ENCODE data around the gene PRKCE. TPM values are rescaled to one million over a fixed set of nuclear protein-coding genes. Genes with fewer than 3 reads are reported as not detected.

The PRKCE gene
- total RNA-seq, 1 experiment from 2014 or later, result 1.3 TPM

DNA sequence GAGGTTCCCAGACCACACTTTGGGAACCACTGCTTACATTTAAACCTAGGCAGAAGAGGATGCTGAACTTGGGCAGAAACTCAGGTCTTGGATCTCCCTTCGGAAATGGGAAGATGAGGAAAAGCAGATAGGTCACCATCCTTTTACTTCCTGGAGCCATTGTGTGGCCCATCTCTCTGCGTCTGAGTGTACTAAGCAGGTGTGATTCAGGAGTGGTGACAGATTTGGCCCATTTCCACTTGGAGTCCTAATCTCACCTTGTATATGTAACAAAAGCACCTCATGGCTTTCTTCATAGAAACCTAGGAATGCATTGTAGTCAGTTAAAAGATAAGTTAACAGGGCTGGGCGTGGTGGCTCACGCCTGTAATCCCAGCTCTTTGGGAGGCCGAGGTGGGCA is 71.0 kb downstream of the PRKCE start:
- H2AK5ac ChIP-seq (ENCODE audit: insufficient read length, low read length), result no peak overlapping the region
- WGBS (ENCODE audit: extremely low coverage, insufficient read length, low lambda C conversion rate), result no CpG with 5 or more reads among the region's 5 CpGs
- H4K91ac ChIP-seq (ENCODE audit: insufficient read length, low read depth, low read length), result no peak overlapping the region
- no peak overlapping the region for H2BK15ac ChIP-seq (ENCODE audit: low read depth, low read length)
- no peak overlapping the region for H2BK5ac ChIP-seq (ENCODE audit: insufficient read length, low read length)
- no peak overlapping the region for H3K56ac ChIP-seq (ENCODE audit: insufficient read length, low read depth, low read length)
- H3K27me3 ChIP-seq (ENCODE audit: insufficient read depth, low read length), result no peaks in the 10 kb centered on the region
- Mint-ChIP-seq H3K27ac (no peak overlapping the region), H3K36me3 (ENCODE audit: insufficient read depth in 1 of 3, low read depth in 3 of 3) (no peaks in the 10 kb centered on the region), H3K4me3 (no peak overlapping the region), H3K9me3 (no peaks in the 10 kb centered on the region), H3K4me1 (peaks cover 13 to 15% of the 10 kb centered on the region in 2 experiments), H3K27me3 (ENCODE audit: low read depth) (no peaks in the 10 kb centered on the region; the same call in 1 of the 2 replicates)
- H2BK20ac ChIP-seq (ENCODE audit: low read depth, low read length, poor library complexity, severe bottlenecking), result no peak overlapping the region
- no peak overlapping the region for H2BK120ac ChIP-seq (ENCODE audit: low read depth, low read length, poor library complexity, severe bottlenecking)
- no peak overlapping the region for H3K18ac ChIP-seq (ENCODE audit: insufficient read length, low read depth, low read length)
- no peak overlapping the region for H3K23ac ChIP-seq (ENCODE audit: insufficient read length, low read depth, low read length)
- DNase-seq, result no peak
- TF ChIP-seq, protein P1, sequence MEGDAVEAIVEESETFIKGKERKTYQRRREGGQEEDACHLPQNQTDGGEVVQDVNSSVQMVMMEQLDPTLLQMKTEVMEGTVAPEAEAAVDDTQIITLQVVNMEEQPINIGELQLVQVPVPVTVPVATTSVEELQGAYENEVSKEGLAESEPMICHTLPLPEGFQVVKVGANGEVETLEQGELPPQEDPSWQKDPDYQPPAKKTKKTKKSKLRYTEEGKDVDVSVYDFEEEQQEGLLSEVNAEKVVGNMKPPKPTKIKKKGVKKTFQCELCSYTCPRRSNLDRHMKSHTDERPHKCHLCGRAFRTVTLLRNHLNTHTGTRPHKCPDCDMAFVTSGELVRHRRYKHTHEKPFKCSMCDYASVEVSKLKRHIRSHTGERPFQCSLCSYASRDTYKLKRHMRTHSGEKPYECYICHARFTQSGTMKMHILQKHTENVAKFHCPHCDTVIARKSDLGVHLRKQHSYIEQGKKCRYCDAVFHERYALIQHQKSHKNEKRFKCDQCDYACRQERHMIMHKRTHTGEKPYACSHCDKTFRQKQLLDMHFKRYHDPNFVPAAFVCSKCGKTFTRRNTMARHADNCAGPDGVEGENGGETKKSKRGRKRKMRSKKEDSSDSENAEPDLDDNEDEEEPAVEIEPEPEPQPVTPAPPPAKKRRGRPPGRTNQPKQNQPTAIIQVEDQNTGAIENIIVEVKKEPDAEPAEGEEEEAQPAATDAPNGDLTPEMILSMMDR (conservative IDR thresholded peaks at IDR 0.05), result no peak
- H4K5ac ChIP-seq (ENCODE audit: insufficient read length, low read depth, low read length), result no peak overlapping the region
- H3K14ac ChIP-seq (ENCODE audit: insufficient read depth, low read length), result no peak overlapping the region
- no peak overlapping the region for H4K8ac ChIP-seq (replicated peaks; ENCODE audit: insufficient read length, low read depth, low read length)
- H3K27ac ChIP-seq (ENCODE audit: insufficient read length, low read depth, low read length), result no peak overlapping the region
- peaks cover 2% of the 10 kb centered on the region for H3K23me2 ChIP-seq (ENCODE audit: insufficient read length, low read depth, low read length, poor library complexity, severe bottlenecking)
- H3K4me2 ChIP-seq (ENCODE audit: insufficient read depth, insufficient read length, low read length), result no peak overlapping the region
- no peak overlapping the region for H2BK12ac ChIP-seq (ENCODE audit: insufficient read length, low read depth, low read length)
- no peaks in the 10 kb centered on the region for H3K9me3 ChIP-seq (ENCODE audit: control insufficient read depth, low read depth, low read length)
- H4K20me1 ChIP-seq (ENCODE audit: control insufficient read depth, insufficient read depth, insufficient read length), result no peaks in the 10 kb centered on the region
- H3K4ac ChIP-seq (ENCODE audit: low read depth, low read length), result no peak overlapping the region
- H3K4me1 ChIP-seq (ENCODE audit: insufficient read depth, low read length), result no peaks in the 10 kb centered on the region
- H2AFZ ChIP-seq (ENCODE audit: low read length), result no peak overlapping the region
- H3K79me2 ChIP-seq (ENCODE audit: insufficient read depth, low read length), result no peaks in the 10 kb centered on the region
- H3T11ph ChIP-seq (ENCODE audit: low read length), result no peak overlapping the region
- H3K79me1 ChIP-seq (ENCODE audit: insufficient read depth, low read depth, low read length, poor library complexity, severe bottlenecking), result no peaks in the 10 kb centered on the region
- no peak overlapping the region for H3K9ac ChIP-seq (ENCODE audit: extremely low read depth, insufficient read length, low read length)
